Retinal pigment epithelial cell (primary cell): ENCODE results near the gene GIMAP8.

ENCODE experiments used
- DNase-seq: peaks from one replicate; pipeline ENCODE4 v3.0.0-alpha.2; 2010; ENCODE audit warnings: low read depth
- H3K4me3 ChIP-seq: 2 replicates; pipeline ENCODE4 v1.5.1; 2011; ENCODE audit warnings: mild to moderate bottlenecking, low read length, control low read depth, moderate library complexity
- CTCF ChIP-seq: conservative IDR thresholded peaks from 2 replicates; pipeline ENCODE4 v1.5.1; 2011; ENCODE audit warnings: low read depth, low read length, control low read depth, inconsistent platforms

The GIMAP8 gene

GRCh38 chr7:150420987-150421674, 29.3 kb upstream of the GIMAP8 start:
- DNase-seq, result peak; percentile 13
- no peak overlapping the region for H3K4me3 ChIP-seq
- peak; percentile 81 for TF ChIP-seq CTCF

- H3K4me3 ChIP-seq, result no peak overlapping the region
- no peak for TF ChIP-seq CTCF
- no peak for DNase-seq
Measured at GRCh38 chr7:150421831-150422230, 28.6 kb upstream of the GIMAP8 start.

- no peak for TF ChIP-seq CTCF
- no peak overlapping the region for H3K4me3 ChIP-seq
- no peak for DNase-seq
Measured at GRCh38 chr7:150425670-150426069, 24.8 kb upstream of the GIMAP8 start.

- no peak for TF ChIP-seq CTCF
- no peak overlapping the region for H3K4me3 ChIP-seq
- DNase-seq, result no peak
Measured at GRCh38 chr7:150428671-150429451, 21.6 kb upstream of the GIMAP8 start.

GRCh38 chr7:150429699-150430098, 20.7 kb upstream of the GIMAP8 start:
- TF ChIP-seq CTCF, result no peak

GRCh38 chr7:150430465-150431085, 19.9 kb upstream of the GIMAP8 start:
- no peak overlapping the region for H3K4me3 ChIP-seq
- no peak for TF ChIP-seq CTCF
- no peak for DNase-seq

More at GRCh38 chr7:150429699-150430098, 20.7 kb upstream of the GIMAP8 start:
- no peak for DNase-seq
- no peak overlapping the region for H3K4me3 ChIP-seq
